Activated CD4-positive, alpha-beta T cell treated with anti-CD3 and anti-CD28 coated beads, Interleukin-2, amount 10 ng/mL, durations not matched to agents 7 days and 5 days (primary cell): ENCODE results near the gene PKLR. TPM values are rescaled to one million over a fixed set of nuclear protein-coding genes. Genes with fewer than 3 reads are reported as not detected.
"Not testable (repeated sequence)": the region's sequence is repeated elsewhere in the genome, so short reads cannot be mapped to it uniquely, and the experiment has no call there.

Source experiments
- CTCF ChIA-PET: fragments of 350-600 bp; sonication (Branson Sonifier 250); formaldehyde crosslinking; loops from one replicate; lab custom pipeline; 2021; ENCODE audit warnings: antibody characterized with exemption; lab: Charles Lee
- POLR2A ChIA-PET: fragments of 350-600 bp; sonication (Branson Sonifier 250); formaldehyde crosslinking; loops from one replicate; lab custom pipeline; 2021; ENCODE audit warnings: antibody characterized with exemption; lab: Charles Lee
- DNase-seq: peaks from one replicate; pipeline ENCODE4 v3.0.0-alpha.2; 2020
- H3K27ac Mint-ChIP-seq: one replicate; pipeline ENCODE4 v1.8.0; 2021; ENCODE audit warnings: mild to moderate bottlenecking, moderate library complexity, mixed read lengths
- H3K27me3 Mint-ChIP-seq: one replicate; pipeline ENCODE4 v1.8.0; 2021; ENCODE audit warnings: mixed read lengths
- H3K36me3 Mint-ChIP-seq: one replicate; pipeline ENCODE4 v1.8.0; 2021; ENCODE audit warnings: low read depth, mixed read lengths
- H3K4me1 Mint-ChIP-seq: one replicate; pipeline ENCODE4 v1.8.0; 2021; ENCODE audit warnings: mixed read lengths
- H3K4me3 Mint-ChIP-seq: one replicate; pipeline ENCODE4 v1.8.0; 2021; ENCODE audit warnings: mild to moderate bottlenecking, moderate library complexity, mixed read lengths
- H3K9me3 Mint-ChIP-seq: one replicate; pipeline ENCODE4 v1.8.0; 2021; ENCODE audit warnings: mixed read lengths
- total RNA-seq, 2 experiments: library from RNA; stranded (reverse); gene quantifications; one replicate each; pipeline ENCODE4 v1.2.3, GENCODE V29; 2021

Gene PKLR
- total RNA-seq, 2 experiments from 2014 or later = not detected

- no peak for DNase-seq
Measured at GRCh38 chr1:155294520-155295182, 6.6 kb downstream of the PKLR start.

GRCh38 chr1:155293086-155293749 lies 8.0 kb downstream of the PKLR start:
- H3K4me1 Mint-ChIP-seq = peaks cover 11% of the 10 kb centered on the region
- H3K36me3 Mint-ChIP-seq = no peaks in the 10 kb centered on the region
- POLR2A ChIA-PET = no interaction called here
- no peaks in the 10 kb centered on the region for H3K9me3 Mint-ChIP-seq
- H3K27me3 Mint-ChIP-seq = peaks cover 35% of the 10 kb centered on the region
- no peak overlapping the region for H3K27ac Mint-ChIP-seq
- no peak overlapping the region for H3K4me3 Mint-ChIP-seq
- no peak for DNase-seq
- CTCF ChIA-PET = interaction anchor here (0.6 to 1.5 kb wide), 3 partner anchors 10 to 27 kb away, joined by 3 to 4 read pairs (median 4); no protein-coding TSS in a partner anchor

More at GRCh38 chr1:155294520-155295182, 6.6 kb downstream of the PKLR start:
- peaks cover 35% of the 10 kb centered on the region for H3K27me3 Mint-ChIP-seq
- ChIA-PET CTCF (interaction anchor here (1.5 kb wide), 1 partner anchor 13 kb away, joined by 4 read pairs; the partner anchor contains the start of gene FDPS), POLR2A (no interaction called here)
- no peak overlapping the region for H3K27ac Mint-ChIP-seq
- no peaks in the 10 kb centered on the region for H3K36me3 Mint-ChIP-seq
- H3K9me3 Mint-ChIP-seq = no peaks in the 10 kb centered on the region
- H3K4me1 Mint-ChIP-seq = peaks cover 12% of the 10 kb centered on the region
- no peak overlapping the region for H3K4me3 Mint-ChIP-seq

- H3K27ac Mint-ChIP-seq, DNase-seq, POLR2A ChIA-PET, H3K4me3 Mint-ChIP-seq, H3K9me3 Mint-ChIP-seq, H3K4me1 Mint-ChIP-seq, H3K36me3 Mint-ChIP-seq: not testable (repeated sequence)
- CTCF ChIA-PET = interaction anchor here (1.5 kb wide), 1 partner anchor 10 kb away, joined by 5 read pairs; the partner anchor contains the start of gene PKLR
- peaks cover 22% of the 10 kb centered on the region for H3K27me3 Mint-ChIP-seq
Measured at GRCh38 chr1:155291006-155291405, 10.2 kb downstream of the PKLR start.

- no peak overlapping the region for H3K27ac Mint-ChIP-seq
- ChIA-PET POLR2A (no interaction called here), CTCF (interaction anchor here (0.9 to 2.2 kb wide), 3 partner anchors 11 to 38 kb away, joined by 3 to 6 read pairs (median 3); partner anchors contain the start of gene HCN3)
- H3K9me3 Mint-ChIP-seq = no peaks in the 10 kb centered on the region
- DNase-seq = no peak
- no peak overlapping the region for H3K4me3 Mint-ChIP-seq
- H3K4me1 Mint-ChIP-seq = no peaks in the 10 kb centered on the region
- no peaks in the 10 kb centered on the region for H3K36me3 Mint-ChIP-seq
- H3K27me3 Mint-ChIP-seq = peaks cover 1% of the 10 kb centered on the region
Measured at GRCh38 chr1:155287987-155288543, 13.2 kb downstream of the PKLR start.

GRCh38 chr1:155286544-155286943 lies 14.7 kb downstream of the PKLR start:
- no peak overlapping the region for H3K27ac Mint-ChIP-seq
- ChIA-PET CTCF (interaction anchor here (1.1 kb wide), 1 partner anchor 21 kb away, joined by 3 read pairs; no protein-coding TSS in a partner anchor), POLR2A (no interaction called here)
- no peaks in the 10 kb centered on the region for H3K36me3 Mint-ChIP-seq
- no peak overlapping the region for H3K4me3 Mint-ChIP-seq
- H3K27me3 Mint-ChIP-seq = no peaks in the 10 kb centered on the region
- no peak for DNase-seq
- H3K9me3 Mint-ChIP-seq = no peaks in the 10 kb centered on the region
- no peaks in the 10 kb centered on the region for H3K4me1 Mint-ChIP-seq

- POLR2A ChIA-PET = no interaction called here
- H3K4me1 Mint-ChIP-seq = no peaks in the 10 kb centered on the region
- CTCF ChIA-PET = interaction anchor here (1.1 to 1.6 kb wide), 2 partner anchors 22 to 38 kb away, joined by 3 to 4 read pairs; no protein-coding TSS in a partner anchor
- H3K27ac Mint-ChIP-seq = no peak overlapping the region
- no peak for DNase-seq
- no peak overlapping the region for H3K4me3 Mint-ChIP-seq
- no peaks in the 10 kb centered on the region for H3K36me3 Mint-ChIP-seq
- H3K27me3 Mint-ChIP-seq = no peaks in the 10 kb centered on the region
- no peaks in the 10 kb centered on the region for H3K9me3 Mint-ChIP-seq
Measured at GRCh38 chr1:155285631-155286044, 15.6 kb downstream of the PKLR start.

GRCh38 chr1:155285063-155285462 lies 16.2 kb downstream of the PKLR start:
- no peak overlapping the region for H3K27ac Mint-ChIP-seq
- H3K36me3 Mint-ChIP-seq = no peaks in the 10 kb centered on the region
- H3K4me3 Mint-ChIP-seq = no peak overlapping the region
- H3K27me3 Mint-ChIP-seq = no peaks in the 10 kb centered on the region
- H3K9me3 Mint-ChIP-seq = no peaks in the 10 kb centered on the region
- ChIA-PET POLR2A (no interaction called here), CTCF (interaction anchor here (1.6 kb wide), 1 partner anchor 39 kb away, joined by 4 read pairs; no protein-coding TSS in a partner anchor)
- DNase-seq = no peak
- H3K4me1 Mint-ChIP-seq = no peaks in the 10 kb centered on the region

- POLR2A ChIA-PET = interaction anchor here (0.6 kb wide), 1 partner anchor 302 kb away, joined by 5 read pairs; no protein-coding TSS in a partner anchor
- no peaks in the 10 kb centered on the region for H3K9me3 Mint-ChIP-seq
- H3K36me3 Mint-ChIP-seq = no peaks in the 10 kb centered on the region
- H3K4me1 Mint-ChIP-seq = no peaks in the 10 kb centered on the region
- no peaks in the 10 kb centered on the region for H3K27me3 Mint-ChIP-seq
- CTCF ChIA-PET = interaction anchor here (1.6 kb wide), 1 partner anchor 39 kb away, joined by 4 read pairs; no protein-coding TSS in a partner anchor
- H3K4me3 Mint-ChIP-seq = no peak overlapping the region
- H3K27ac Mint-ChIP-seq = no peak overlapping the region
- no peak for DNase-seq
Measured at GRCh38 chr1:155284476-155284875, 16.8 kb downstream of the PKLR start.

GRCh38 chr1:155282488-155283091 lies 18.6 kb downstream of the PKLR start:
- H3K4me1 Mint-ChIP-seq = peaks cover 8% of the 10 kb centered on the region
- CTCF ChIA-PET = interaction anchor here (0.8 to 1.4 kb wide), 3 partner anchors 10 to 759 kb away, joined by 3 read pairs; no protein-coding TSS in a partner anchor
- no peaks in the 10 kb centered on the region for H3K9me3 Mint-ChIP-seq
- no peak overlapping the region for H3K27ac Mint-ChIP-seq
- POLR2A ChIA-PET = no interaction called here
- DNase-seq = no peak
- H3K27me3 Mint-ChIP-seq = peaks cover 4% of the 10 kb centered on the region
- H3K36me3 Mint-ChIP-seq = no peaks in the 10 kb centered on the region
- no peak overlapping the region for H3K4me3 Mint-ChIP-seq

- ChIA-PET CTCF (interaction anchor here (0.6 to 1.7 kb wide), 5 partner anchors 13 to 434 kb away, joined by 3 to 6 read pairs (median 5); no protein-coding TSS in a partner anchor), POLR2A (no interaction called here)
- no peak overlapping the region for H3K27ac Mint-ChIP-seq
- H3K36me3 Mint-ChIP-seq = no peaks in the 10 kb centered on the region
- H3K4me3 Mint-ChIP-seq = no peak overlapping the region
- no peaks in the 10 kb centered on the region for H3K9me3 Mint-ChIP-seq
- H3K27me3 Mint-ChIP-seq = peaks cover 4% of the 10 kb centered on the region
- DNase-seq = no peak
- peaks cover 24% of the 10 kb centered on the region for H3K4me1 Mint-ChIP-seq
Measured at GRCh38 chr1:155279268-155279667, 22.0 kb downstream of the PKLR start.

- Mint-ChIP-seq H3K27me3 (peaks cover 4% of the 10 kb centered on the region), H3K27ac (no peak overlapping the region), H3K4me1 (peaks cover 27% of the 10 kb centered on the region), H3K9me3 (no peaks in the 10 kb centered on the region), H3K4me3 (no peak overlapping the region), H3K36me3 (no peaks in the 10 kb centered on the region)
- POLR2A ChIA-PET = no interaction called here
- CTCF ChIA-PET = interaction anchor here (0.6 to 1.7 kb wide), 9 partner anchors 12 to 434 kb away, joined by 3 to 6 read pairs (median 3); partner anchors contain the start of genes FDPS and RUSC1
- DNase-seq = no peak
Measured at GRCh38 chr1:155278689-155279160, 22.5 kb downstream of the PKLR start.
